GM10266 (cell line): Measurements from ENCODE around the gene ALDH3B2.

ENCODE experiments used
- DNase-seq: peaks from one replicate; pipeline ENCODE4 v3.0.0; 2012; ENCODE audit errors: extremely low spot score
- CTCF ChIP-seq: IDR thresholded peaks from 2 replicates; pipeline ENCODE4 v1.5.1; 2012; ENCODE audit warnings: mild to moderate bottlenecking, low read depth; ENCODE audit not compliant: control insufficient read depth, insufficient read depth; ENCODE audit errors: missing control alignments

The ALDH3B2 gene

GRCh38 chr11:67649634-67650510 lies 24.6 kb downstream of the ALDH3B2 start:
- no peak for DNase-seq
- TF ChIP-seq CTCF, result no peak

- TF ChIP-seq CTCF, result no peak
- no peak for DNase-seq
These were observed 25.4 kb downstream of the ALDH3B2 start for GRCh38 chr11:67648796-67649613.

DNA sequence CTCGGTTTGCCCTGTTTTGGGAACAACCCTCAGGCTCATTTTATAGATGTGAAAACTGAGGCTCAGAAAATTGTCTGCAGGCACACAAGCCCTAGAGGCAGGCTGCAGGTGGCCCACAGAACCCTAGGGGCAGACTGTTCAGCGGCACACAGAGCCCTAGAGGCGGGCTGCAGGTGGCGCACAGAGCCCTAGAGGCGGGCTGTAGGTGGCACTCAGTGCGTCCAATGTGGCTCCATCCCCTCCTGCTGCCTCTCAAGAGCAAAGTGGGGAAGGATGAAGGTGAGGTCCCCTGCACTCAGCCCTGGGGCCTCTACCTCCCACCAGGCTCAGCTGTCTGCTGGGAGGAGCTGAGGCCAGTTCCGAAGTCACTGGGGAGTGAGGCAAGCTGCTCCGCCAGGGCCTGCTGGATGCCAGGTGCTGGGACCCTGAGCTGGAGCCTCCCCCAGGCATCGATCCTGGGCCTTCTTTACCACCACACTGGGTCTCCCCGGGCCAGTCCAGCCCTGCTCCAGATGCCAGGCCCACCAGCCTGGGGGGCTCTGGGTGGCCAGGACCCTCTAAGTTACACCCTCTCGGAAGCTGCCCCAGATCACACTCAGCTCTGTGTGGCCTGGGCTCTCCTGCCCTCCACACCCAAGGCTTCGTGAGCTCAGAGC lies 26.2 kb downstream of the ALDH3B2 start:
- DNase-seq, result peak; percentile 71
- peak; percentile 60 for TF ChIP-seq CTCF

- no peak for DNase-seq
- no peak for TF ChIP-seq CTCF
These were observed 27.0 kb downstream of the ALDH3B2 start for GRCh38 chr11:67647471-67647870.

GRCh38 chr11:67646535-67647336 lies 27.7 kb downstream of the ALDH3B2 start:
- no peak for DNase-seq
- TF ChIP-seq CTCF, result no peak

DNA sequence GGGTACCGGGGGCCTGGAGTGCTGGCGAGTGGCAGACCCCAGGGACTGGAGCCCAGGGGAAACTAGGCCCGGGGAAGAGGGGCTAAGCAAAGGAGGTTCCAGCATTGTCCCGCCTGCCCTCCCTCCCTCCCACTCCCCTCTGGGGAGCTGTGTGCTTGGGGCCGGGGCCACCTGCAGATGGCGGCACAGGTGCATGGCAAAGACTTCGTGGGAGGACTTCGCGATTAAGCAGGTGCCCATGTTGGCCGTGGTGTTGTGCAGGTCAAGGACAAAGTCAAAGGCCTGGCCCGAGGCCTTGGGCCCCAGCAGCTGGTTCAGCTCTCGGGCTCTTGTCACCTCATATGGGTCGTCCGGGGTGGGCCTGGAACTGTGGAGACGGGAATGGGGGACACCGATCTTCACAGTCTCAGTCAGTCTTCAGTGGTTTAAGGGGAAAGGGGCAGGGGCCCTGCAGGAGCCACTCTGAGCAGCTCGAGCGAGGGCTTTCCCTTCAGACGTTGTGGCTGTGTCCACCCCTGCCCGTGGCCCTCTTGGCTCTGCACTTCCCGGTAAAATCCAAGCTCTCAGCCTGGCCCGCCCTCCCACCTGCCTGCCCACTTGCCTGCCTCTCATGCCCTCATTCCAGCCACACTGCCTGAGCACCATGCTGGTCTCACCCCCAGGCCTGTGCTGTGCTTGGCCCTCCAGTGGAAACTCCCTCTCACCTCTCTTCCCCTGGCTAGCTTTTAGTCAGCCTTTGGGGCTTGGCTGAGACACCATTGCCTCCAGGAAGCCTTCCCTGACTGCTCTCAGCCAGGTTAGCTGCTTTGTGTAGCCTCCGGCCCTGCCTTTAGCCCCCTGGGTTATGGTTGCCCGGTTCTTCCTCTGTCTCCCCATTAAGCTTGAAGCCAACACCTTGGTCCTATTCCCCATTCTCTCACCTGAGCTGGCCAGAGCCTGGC lies 28.6 kb downstream of the ALDH3B2 start:
- DNase-seq, result no peak
- TF ChIP-seq CTCF, result peak; percentile 2
